GM08714 (cell line): ENCODE results near the gene AHDC1.
"Not testable (repeated sequence)": the region's sequence is repeated elsewhere in the genome, so short reads cannot be mapped to it uniquely, and the experiment has no call there.

Source experiments
- H3K4me3 ChIP-seq: fragments of 200-500 bp; sonication (Bioruptor generic); 2 replicates; pipeline ENCODE4 v1.5.1; 2014; ENCODE audit warnings: mild to moderate bottlenecking, low read length, inconsistent platforms
- ZNF274 ChIP-seq: IDR thresholded peaks from 2 replicates; pipeline ENCODE4 v1.6.1; 2012; ENCODE audit warnings: mild to moderate bottlenecking, low read depth, low read length

AHDC1 gene

GRCh38 chr1:27626031-27626935, 22.3 kb upstream of the AHDC1 start:
- TF ChIP-seq ZNF274: no peak
- peak overlapping the region; percentile 60; the same call in 1 of the 2 replicates for H3K4me3 ChIP-seq

DNA sequence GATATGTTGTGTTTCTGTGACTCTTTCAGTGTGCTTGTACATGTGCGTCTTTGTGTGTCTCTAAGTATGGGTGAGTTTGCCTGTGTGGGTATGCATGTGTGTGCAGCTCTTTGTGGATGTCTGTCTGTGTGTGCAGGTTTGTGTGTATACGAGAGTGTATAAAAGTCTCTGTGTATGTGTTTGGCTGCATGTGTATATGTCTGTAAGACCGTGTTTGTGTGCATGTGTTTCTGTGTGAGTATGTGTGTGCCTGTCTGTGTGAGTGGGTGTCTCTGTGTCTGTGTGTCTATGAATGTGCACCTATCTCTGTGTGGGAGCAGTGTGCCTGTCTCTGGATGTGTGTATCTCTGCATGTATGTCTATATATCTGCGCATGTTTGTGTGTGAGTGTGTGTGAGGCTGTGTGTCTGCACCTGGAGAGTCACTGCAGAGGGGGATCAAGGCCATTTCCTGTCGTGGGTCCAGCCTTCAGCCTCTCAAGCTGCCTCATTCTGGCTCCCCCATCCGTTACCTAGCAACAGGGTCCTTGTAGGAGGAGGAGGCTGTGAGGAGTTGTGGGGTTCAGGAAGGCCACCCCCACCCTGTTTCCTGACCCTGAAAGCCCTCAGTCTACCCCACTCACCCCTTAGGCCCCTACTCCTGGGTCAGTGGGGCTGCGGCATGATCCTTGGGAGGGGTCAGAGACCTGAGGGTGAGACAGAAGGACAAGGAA, 20.7 kb upstream of the AHDC1 start:
- H3K4me3 ChIP-seq: peak overlapping the region; percentile 60; the same call in 1 of the 2 replicates
- TF ChIP-seq ZNF274: no peak

DNA sequence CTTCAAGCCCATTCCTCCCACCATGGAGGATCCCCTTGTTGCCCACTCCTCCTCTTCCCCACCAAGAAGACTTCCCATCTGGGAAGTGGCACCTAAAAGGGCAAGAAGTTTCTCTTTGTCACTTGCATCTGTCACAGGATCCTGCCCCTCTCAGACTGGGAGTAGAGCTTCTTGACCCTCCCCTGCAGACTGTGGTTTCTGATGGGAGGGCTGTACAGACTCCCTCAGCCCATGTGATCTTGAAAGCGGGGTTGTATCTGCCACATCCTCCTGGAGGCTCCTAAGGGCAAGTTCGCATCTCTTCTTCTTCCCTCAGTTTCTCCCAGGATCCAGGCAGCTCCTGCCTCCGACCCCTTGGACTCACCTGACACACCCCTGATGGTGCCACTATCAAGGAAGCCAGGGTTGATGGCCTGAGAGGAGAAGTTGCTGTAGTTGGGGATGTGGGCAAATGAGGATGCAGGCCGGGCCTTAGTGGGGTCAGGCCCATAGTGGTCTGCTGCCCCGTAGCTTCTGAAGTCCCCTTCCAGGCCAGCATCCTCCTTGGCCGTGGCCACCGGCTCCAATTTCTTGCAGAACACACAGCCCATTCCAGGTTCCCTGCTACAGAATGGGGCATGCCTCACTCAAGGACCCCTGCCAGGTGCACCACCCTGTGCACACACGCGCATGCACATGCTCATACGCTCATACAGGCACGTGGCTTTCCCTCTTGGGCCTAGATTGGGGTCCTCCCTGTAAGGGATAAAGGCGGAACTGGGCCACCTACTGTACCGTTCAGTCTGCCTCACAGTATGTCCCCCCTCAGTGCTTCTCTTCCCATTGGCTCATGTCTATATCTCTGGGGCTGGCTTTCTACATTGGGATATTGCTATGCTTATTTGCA, 19.6 kb upstream of the AHDC1 start:
- no peak for TF ChIP-seq ZNF274
- H3K4me3 ChIP-seq: peak overlapping the region; percentile 5; the same call in 1 of the 2 replicates

- H3K4me3 ChIP-seq: no peak overlapping the region; the same call in 1 of the 2 replicates
- no peak for TF ChIP-seq ZNF274
Observed at GRCh38 chr1:27622828-27623227, 18.9 kb upstream of the AHDC1 start.

GRCh38 chr1:27621051-27621920, 17.3 kb upstream of the AHDC1 start:
- H3K4me3 ChIP-seq: no peak overlapping the region
- TF ChIP-seq ZNF274: no peak

GRCh38 chr1:27619782-27620438, 16.0 kb upstream of the AHDC1 start:
- H3K4me3 ChIP-seq: not testable (repeated sequence)

GRCh38 chr1:27618341-27619082, 14.6 kb upstream of the AHDC1 start:
- H3K4me3 ChIP-seq: no peak overlapping the region
- TF ChIP-seq ZNF274: no peak

DNA sequence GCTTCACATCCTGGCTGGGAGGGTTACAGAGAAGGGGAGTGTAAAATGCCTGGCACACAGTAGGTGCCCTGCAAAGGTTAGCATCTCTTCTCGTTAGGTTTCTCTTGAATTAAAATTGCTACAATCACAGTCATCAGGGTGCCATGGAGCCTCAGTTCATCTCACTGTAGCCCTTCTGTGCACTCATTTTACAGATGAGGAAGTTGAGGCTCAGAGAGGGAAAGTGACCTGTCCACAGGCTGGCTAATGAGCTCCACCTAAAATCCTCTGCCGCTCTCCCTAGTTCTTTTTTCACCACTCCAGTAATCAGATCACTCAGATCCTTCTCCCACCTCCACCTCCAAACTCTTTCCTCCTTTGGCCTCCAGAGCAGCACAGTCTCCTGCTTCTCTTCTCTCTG, 13.5 kb upstream of the AHDC1 start:
- no peak overlapping the region for H3K4me3 ChIP-seq
- no peak for TF ChIP-seq ZNF274

DNA sequence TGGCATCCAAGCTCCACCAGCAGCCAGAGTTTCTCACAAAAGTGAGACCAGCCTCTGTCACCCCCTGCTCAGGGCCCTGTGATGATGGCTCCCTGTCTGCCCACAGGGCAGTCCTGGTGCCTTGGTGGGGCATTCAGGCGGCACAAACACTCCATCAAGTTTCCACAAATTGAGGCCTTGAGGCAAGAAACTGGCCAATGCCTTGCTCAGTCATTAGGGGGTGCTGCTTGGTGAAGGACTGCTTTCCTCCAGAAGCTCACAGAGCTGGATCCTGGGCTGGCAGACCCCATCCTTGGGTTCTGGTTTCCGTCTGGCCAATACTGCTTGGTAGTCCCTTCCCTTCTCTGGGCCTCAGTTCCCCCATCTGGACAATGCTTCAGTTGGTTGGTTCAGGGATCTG, 12.5 kb upstream of the AHDC1 start:
- TF ChIP-seq ZNF274: no peak

DNA sequence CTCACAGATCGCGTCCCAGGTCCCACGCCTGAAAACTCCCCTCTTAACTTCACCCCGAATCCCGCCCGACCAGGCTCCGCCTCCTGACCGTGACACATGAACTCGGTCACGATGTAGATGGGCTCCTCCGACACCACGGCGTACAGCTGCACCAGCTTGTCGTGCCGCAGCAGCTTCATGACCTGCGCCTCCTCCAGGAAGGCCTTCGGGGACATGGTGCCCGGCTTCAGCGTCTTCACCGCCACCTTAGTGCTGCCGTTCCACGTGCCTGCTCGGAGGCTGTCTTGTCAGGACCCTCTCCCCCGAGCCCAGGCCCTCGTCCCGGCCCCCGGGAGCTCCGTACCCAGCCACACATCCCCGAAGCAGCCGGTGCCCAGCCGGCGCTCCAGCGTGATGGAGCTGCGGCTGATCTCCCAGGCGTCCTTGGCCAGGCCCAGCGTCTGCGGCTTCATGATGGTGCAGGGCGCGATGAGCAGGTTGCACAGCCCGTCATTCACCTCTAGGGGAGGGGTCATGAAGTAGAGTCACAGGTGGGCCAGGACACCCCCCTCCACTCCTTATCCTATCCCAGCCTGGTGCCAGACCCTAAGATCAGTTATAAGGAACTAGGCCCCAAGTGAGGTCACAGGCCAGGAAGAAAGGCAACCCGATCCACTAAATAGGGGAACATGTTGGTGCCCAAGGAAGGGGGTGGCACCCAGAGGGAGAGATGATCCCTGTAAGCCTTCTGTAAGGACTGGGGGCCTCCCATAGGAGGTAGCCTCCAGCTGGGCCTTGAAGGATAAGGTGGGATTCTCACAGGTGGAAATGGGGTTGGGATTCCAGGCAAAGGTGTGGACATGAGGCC, 11.6 kb upstream of the AHDC1 start:
- TF ChIP-seq ZNF274: no peak
- no peak overlapping the region for H3K4me3 ChIP-seq

More for the DNA sequence above, 12.5 kb upstream of the AHDC1 start:
- no peak overlapping the region for H3K4me3 ChIP-seq

GRCh38 chr1:27614625-27615344, 10.8 kb upstream of the AHDC1 start:
- TF ChIP-seq ZNF274: no peak
- no peak overlapping the region for H3K4me3 ChIP-seq
